ENCODE results near the gene PSMD10. TPM values are rescaled to one million over a fixed set of nuclear protein-coding genes. Genes with fewer than 3 reads are reported as not detected.

Gene PSMD10
- total and polyA plus RNA-seq, 2 of the 8 experiments (the other 6 are each of a cell fraction or from before 2014, with no cell fraction given) = 49.9 to 79.9 TPM

- CTCF ChIA-PET (ENCODE audit: partially characterized antibody) = no interaction called here
- no peak overlapping the region for H4K91ac ChIP-seq (replicated peaks; ENCODE audit: insufficient read length, low read length)
- no peak overlapping the region for H3K4me2 ChIP-seq (ENCODE audit: insufficient read depth in 1 of 2, low read depth in 2 of 2, low read length in 2 of 2)
- H3K9me3 ChIP-seq (ENCODE audit: insufficient read depth in 2 of 2, low read depth in 1 of 2, low read length in 1 of 2) = no peaks in the 10 kb centered on the region
- no peak overlapping the region for H2BK15ac ChIP-seq (ENCODE audit: low read length)
- H4K20me1 ChIP-seq (replicated peaks in 1 of 2; ENCODE audit: control insufficient read depth in 1 of 2, insufficient read depth in 2 of 2, low read length in 2 of 2) = no peaks in the 10 kb centered on the region
- H3K14ac ChIP-seq (ENCODE audit: insufficient read length) = no peak overlapping the region
- no peak overlapping the region for H4K8ac ChIP-seq (ENCODE audit: extremely low read depth, insufficient read depth, low read length)
- no peak overlapping the region for H3K56ac ChIP-seq (replicated peaks; ENCODE audit: insufficient read length, low read depth, low read length)
- H3K27ac ChIP-seq (ENCODE audit: low read depth, low read length) = no peak overlapping the region
- no peak overlapping the region for H2BK120ac ChIP-seq (replicated peaks; ENCODE audit: low read depth, low read length)
- H2BK5ac ChIP-seq (ENCODE audit: low read depth, low read length) = no peak overlapping the region
- no peak overlapping the region for H2BK12ac ChIP-seq (ENCODE audit: low read depth, low read length)
- no peak overlapping the region for H2AK5ac ChIP-seq (ENCODE audit: low read depth, low read length)
- H3K4me1 ChIP-seq (replicated peaks in 1 of 4; ENCODE audit: control insufficient read depth in 3 of 4, insufficient read depth in 4 of 4, low read length in 3 of 4) = no peaks in the 10 kb centered on the region
- peaks cover 4% of the 10 kb centered on the region; the same call in 1 of the 2 replicates for H3K23me2 ChIP-seq (ENCODE audit: low read depth, low read length)
- no peak for TF ChIP-seq SRF (IDR thresholded peaks at IDR 0.05; ENCODE audit: low read depth, low read length)
- no peak for TF ChIP-seq CHD1 (IDR thresholded peaks at IDR 0.05; ENCODE audit: low read depth, low read length)
- no peak for TF ChIP-seq MAX (IDR thresholded peaks at IDR 0.05)
- TF ChIP-seq CBX8 (IDR thresholded peaks at IDR 0.05; ENCODE audit: borderline replicate concordance, low read depth, low read length) = no peak
- TF ChIP-seq SIRT6 (IDR thresholded peaks at IDR 0.05; ENCODE audit: low read length) = no peak
- TF ChIP-seq CTCF (IDR thresholded peaks at IDR 0.05; ENCODE audit: control extremely low read depth in 1 of 3, insufficient read depth in 1 of 3, low read depth in 1 of 3, low read length in 3 of 3) = no peak
- no peak for TF ChIP-seq EZH2 (IDR thresholded peaks at IDR 0.05; ENCODE audit: low read depth, low read length, severe bottlenecking)
- H3K36me3 ChIP-seq (ENCODE audit: control insufficient read depth in 2 of 4, insufficient read depth in 4 of 4, low read length in 3 of 4) = peaks cover 4 to 12% (median 6%) of the 10 kb centered on the region in 4 experiments; a peak in 6 of 8 replicates
- FAIRE-seq = no peak
- no peak overlapping the region for H3K23ac ChIP-seq (ENCODE audit: insufficient read length)
- H2BK20ac ChIP-seq (ENCODE audit: low read length) = no peak overlapping the region
- H3K79me1 ChIP-seq (ENCODE audit: low read depth, low read length) = no peaks in the 10 kb centered on the region
- DNase-seq (ENCODE audit: low read depth in 1 of 2, low spot score in 2 of 2) = no peak
- H4K5ac ChIP-seq (ENCODE audit: insufficient read length, low read depth, low read length) = no peak overlapping the region
- no peak overlapping the region for H3K18ac ChIP-seq (ENCODE audit: extremely low read depth, low read length)
- H3K79me2 ChIP-seq (ENCODE audit: control insufficient read depth in 1 of 2, insufficient read depth in 2 of 2, low read length in 2 of 2) = peaks cover 0 to 9% of the 10 kb centered on the region in 2 experiments; a peak in 2 of 4 replicates
- H2AFZ ChIP-seq (ENCODE audit: low read length) = no peak overlapping the region
- H3K4me3 ChIP-seq (ENCODE audit: extremely low read depth in 1 of 4, insufficient read depth in 2 of 4, low read depth in 3 of 4, low read length in 4 of 4) = no peak overlapping the region
- H3K27me3 ChIP-seq (replicated peaks in 1 of 4; ENCODE audit: control insufficient read depth in 3 of 4, extremely low read depth in 1 of 4, insufficient read depth in 3 of 4, low read length in 3 of 4) = no peaks in the 10 kb centered on the region
- H3K4ac ChIP-seq (replicated peaks; ENCODE audit: insufficient read length, low read depth, low read length) = no peak overlapping the region
- POLR2A ChIA-PET (ENCODE audit: partially characterized antibody) = no interaction called here
- H3K9ac ChIP-seq (replicated peaks in 1 of 4; ENCODE audit: extremely low read depth in 1 of 4, low read depth in 3 of 4, low read length in 3 of 4) = no peak overlapping the region
- 92% methylated on average over 6 of the region's 6 CpGs; no CpG with 5 or more reads in 1 of the 2 experiments for WGBS, 2 experiments (ENCODE audit: extremely low coverage in 1 of 2, insufficient coverage in 1 of 2, insufficient read length in 1 of 2, insufficient replicate concordance in 2 of 2, low coverage in 1 of 2, low lambda C conversion rate in 2 of 2, missing lambda C conversion rate in 1 of 2)
Measured at GRCh38 chrX:108087792-108088191, 3.5 kb downstream of the PSMD10 start.
